Testis (tissue), 2 donors: Measurements from ENCODE around the gene INPP5F.

Source experiments
- POLR2A ChIP-seq: fragments of 450-650 bp; IDR thresholded peaks from one replicate; pipeline ENCODE4 v1.6.1; 2017; ENCODE audit warnings: antibody characterized with exemption, mild to moderate bottlenecking, moderate library complexity
- TF ChIP-seq, protein P1 (sequence below), 3 experiments: fragments of 450-650 bp in 2 of 3; fragments of 200-600 bp in 1 of 3; sonication (generic) in 1 of 3; IDR thresholded peaks; one replicate each; pipeline ENCODE4 v1.5.1; 2016 to 2019; ENCODE audit warnings: antibody characterized with exemption in 3 of 3, mild to moderate bottlenecking in 2 of 3, moderate library complexity in 1 of 3

DNA sequence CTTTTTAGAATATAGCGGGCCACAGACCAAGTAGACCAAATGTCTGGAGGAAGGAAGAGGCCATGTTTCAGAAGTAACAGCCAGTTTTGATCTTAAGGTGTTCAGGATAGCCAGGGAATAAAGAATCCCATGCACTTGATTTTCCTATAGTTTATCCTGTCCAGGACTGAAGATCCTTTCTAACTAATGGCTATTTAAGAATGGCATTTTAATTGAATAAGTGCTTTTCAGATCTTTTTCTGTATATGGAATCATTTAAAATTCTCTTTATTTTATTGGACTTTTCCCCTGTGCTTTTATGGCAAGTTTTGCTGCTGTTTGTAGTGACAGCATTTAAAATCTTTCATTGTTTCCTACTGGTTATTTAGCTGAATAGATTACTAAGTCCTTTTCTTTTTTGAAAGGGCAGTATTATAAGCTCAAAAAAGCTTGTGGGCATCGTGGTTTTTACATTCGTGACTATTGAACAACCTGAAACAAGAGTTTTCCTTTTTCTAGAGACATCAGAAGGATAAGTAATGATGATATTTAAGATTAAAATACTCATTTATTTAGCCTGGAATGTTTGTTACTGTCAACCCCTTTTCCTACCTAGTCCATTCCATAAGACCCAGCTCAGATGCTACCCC, 2.4 kb downstream of the INPP5F start:
- TF ChIP-seq, protein P1, sequence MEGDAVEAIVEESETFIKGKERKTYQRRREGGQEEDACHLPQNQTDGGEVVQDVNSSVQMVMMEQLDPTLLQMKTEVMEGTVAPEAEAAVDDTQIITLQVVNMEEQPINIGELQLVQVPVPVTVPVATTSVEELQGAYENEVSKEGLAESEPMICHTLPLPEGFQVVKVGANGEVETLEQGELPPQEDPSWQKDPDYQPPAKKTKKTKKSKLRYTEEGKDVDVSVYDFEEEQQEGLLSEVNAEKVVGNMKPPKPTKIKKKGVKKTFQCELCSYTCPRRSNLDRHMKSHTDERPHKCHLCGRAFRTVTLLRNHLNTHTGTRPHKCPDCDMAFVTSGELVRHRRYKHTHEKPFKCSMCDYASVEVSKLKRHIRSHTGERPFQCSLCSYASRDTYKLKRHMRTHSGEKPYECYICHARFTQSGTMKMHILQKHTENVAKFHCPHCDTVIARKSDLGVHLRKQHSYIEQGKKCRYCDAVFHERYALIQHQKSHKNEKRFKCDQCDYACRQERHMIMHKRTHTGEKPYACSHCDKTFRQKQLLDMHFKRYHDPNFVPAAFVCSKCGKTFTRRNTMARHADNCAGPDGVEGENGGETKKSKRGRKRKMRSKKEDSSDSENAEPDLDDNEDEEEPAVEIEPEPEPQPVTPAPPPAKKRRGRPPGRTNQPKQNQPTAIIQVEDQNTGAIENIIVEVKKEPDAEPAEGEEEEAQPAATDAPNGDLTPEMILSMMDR (IDR thresholded peaks at IDR 0.05): no peak
- TF ChIP-seq POLR2A: no peak
